HG03045 (cell line): ENCODE measurements around the gene CCSER1.
"Not testable (repeated sequence)": the region's sequence is repeated elsewhere in the genome, so short reads cannot be mapped to it uniquely, and the experiment has no call there.

Source experiments
- ATAC-seq: cut with Tn5 transposase; IDR thresholded peaks from one replicate; pipeline ENCODE4 v1.9.1; 2021; ENCODE audit warnings: mild to moderate bottlenecking, moderate library complexity; ENCODE audit not compliant: unreplicated experiment

CCSER1 gene

GRCh38 chr4:91447168-91447567 is 1320.0 kb downstream of the CCSER1 start:
- ATAC-seq, result no peak

- no peak for ATAC-seq
These were observed 1321.6 kb downstream of the CCSER1 start for GRCh38 chr4:91448668-91449330.

- no peak for ATAC-seq
These were observed 1326.9 kb downstream of the CCSER1 start for GRCh38 chr4:91454111-91454510.

GRCh38 chr4:91462566-91462965 is 1335.4 kb downstream of the CCSER1 start:
- ATAC-seq, result not testable (repeated sequence)

GRCh38 chr4:91470671-91471070 is 1343.5 kb downstream of the CCSER1 start:
- ATAC-seq, result no peak

GRCh38 chr4:91471280-91471679 is 1344.1 kb downstream of the CCSER1 start:
- ATAC-seq, result no peak

GRCh38 chr4:91472046-91472445 is 1344.9 kb downstream of the CCSER1 start:
- ATAC-seq, result no peak

- ATAC-seq, result no peak
These were observed 1358.2 kb downstream of the CCSER1 start for GRCh38 chr4:91485415-91485814.

GRCh38 chr4:91488946-91489345 is 1361.8 kb downstream of the CCSER1 start:
- no peak for ATAC-seq

GRCh38 chr4:91497892-91498291 is 1370.7 kb downstream of the CCSER1 start:
- no peak for ATAC-seq

GRCh38 chr4:91502365-91502764 is 1375.2 kb downstream of the CCSER1 start:
- no peak for ATAC-seq

- ATAC-seq, result no peak
These were observed 1386.1 kb downstream of the CCSER1 start for GRCh38 chr4:91513326-91513725.

- no peak for ATAC-seq
These were observed 1392.0 kb downstream of the CCSER1 start for GRCh38 chr4:91519155-91519554.

GRCh38 chr4:91525621-91526020 is 1398.4 kb downstream of the CCSER1 start:
- no peak for ATAC-seq

- no peak for ATAC-seq
These were observed 1399.9 kb downstream of the CCSER1 start for GRCh38 chr4:91527056-91527455.

GRCh38 chr4:91567594-91567993 is 1440.4 kb downstream of the CCSER1 start:
- no peak for ATAC-seq

GRCh38 chr4:91577864-91578263 is 1450.7 kb downstream of the CCSER1 start:
- ATAC-seq, result no peak

GRCh38 chr4:91590260-91590659 is 1463.1 kb downstream of the CCSER1 start:
- no peak for ATAC-seq

GRCh38 chr4:91592125-91592524 is 1464.9 kb downstream of the CCSER1 start:
- no peak for ATAC-seq

GRCh38 chr4:91596718-91597117 is 1469.5 kb downstream of the CCSER1 start:
- ATAC-seq, result no peak

- no peak for ATAC-seq
These were observed 1471.5 kb downstream of the CCSER1 start for GRCh38 chr4:91598696-91599095.

- no peak for ATAC-seq
These were observed 1473.1 kb downstream of the CCSER1 start for GRCh38 chr4:91600301-91600700.

- no peak for ATAC-seq
These were observed 1474.2 kb downstream of the CCSER1 start for GRCh38 chr4:91601401-91601800.
